IMR-90 (cell line): ENCODE measurements around the gene TTC31. TPM values are rescaled to one million over a fixed set of nuclear protein-coding genes. Genes with fewer than 3 reads are reported as not detected.

Experiments used
- ATAC-seq: fragments of 200-7000 bp; cut with Tn5 transposase; 2 replicates; pipeline ENCODE4 v1.9.1; 2020; ENCODE audit warnings: low read depth, mild to moderate bottlenecking, moderate library complexity
- BruUV-seq: library from RNA; stranded (reverse); fragments of 400-500 nt; replicated peaks from 2 replicates; lab custom pipeline; 2021; lab: Mats Ljungman, UMichigan
- CTCF ChIA-PET: fragments of 300-600 bp; formaldehyde crosslinking; extraction: SDS; loops from one replicate; lab custom pipeline; 2021; ENCODE audit warnings: antibody characterized with exemption; lab: Yijun Ruan, JAX
- POLR2A ChIA-PET: fragments of 300-600 bp; sonication (Branson Sonifier 250); formaldehyde crosslinking; loops from one replicate; lab custom pipeline; 2022; ENCODE audit warnings: antibody characterized with exemption; ENCODE audit not compliant: unreplicated experiment; lab: Charles Lee
- DNase-seq: peaks from one replicate; pipeline ENCODE4 v3.0.0; 2013
- H2AFZ ChIP-seq: replicated peaks from 2 replicates; pipeline ENCODE3; 2013; ENCODE audit warnings: low read length, mild to moderate bottlenecking; ENCODE audit not compliant: poor library complexity
- H2AK5ac ChIP-seq: 2 replicates; pipeline ENCODE4 v1.6.1; 2013; ENCODE audit warnings: low read depth, low read length, inconsistent platforms
- H2AK9ac ChIP-seq: replicated peaks from 2 replicates; pipeline ENCODE3; 2013; ENCODE audit warnings: mild to moderate bottlenecking, low read depth, low read length, moderate library complexity; ENCODE audit not compliant: poor library complexity
- H2BK120ac ChIP-seq: 2 replicates; pipeline ENCODE4 v1.6.1; 2013; ENCODE audit warnings: low read depth, low read length, inconsistent platforms
- H2BK15ac ChIP-seq: 3 replicates; pipeline ENCODE4 v1.6.1; 2013; ENCODE audit warnings: low read depth, low read length, inconsistent platforms
- H2BK20ac ChIP-seq: 2 replicates; pipeline ENCODE4 v1.6.1; 2013; ENCODE audit warnings: low read depth, mild to moderate bottlenecking, inconsistent platforms, low read length, moderate library complexity
- H2BK5ac ChIP-seq: 2 replicates; pipeline ENCODE4 v1.6.1; 2013; ENCODE audit warnings: mild to moderate bottlenecking, low read depth, low read length, inconsistent platforms; ENCODE audit not compliant: poor library complexity, severe bottlenecking
- H3K14ac ChIP-seq: replicated peaks from 2 replicates; pipeline ENCODE4 v1.6.1; 2013; ENCODE audit warnings: low read depth, low read length, inconsistent platforms
- H3K18ac ChIP-seq: 2 replicates; pipeline ENCODE4 v1.6.1; 2013; ENCODE audit warnings: low read depth, low read length, control low read depth
- H3K23ac ChIP-seq: 2 replicates; pipeline ENCODE4 v1.6.1; 2013; ENCODE audit warnings: low read depth, low read length, inconsistent platforms
- H3K27ac ChIP-seq: 2 replicates; pipeline ENCODE4 v1.5.1; 2013; ENCODE audit warnings: mild to moderate bottlenecking, control low read depth, low read length; ENCODE audit not compliant: insufficient read depth
- H3K27me3 ChIP-seq: 2 replicates; pipeline ENCODE4 v1.6.1; 2013; ENCODE audit warnings: low read length; ENCODE audit not compliant: control insufficient read depth, insufficient read depth
- H3K36me3 ChIP-seq: 2 replicates; pipeline ENCODE4 v1.6.1; 2013; ENCODE audit warnings: low read length, mixed read lengths; ENCODE audit not compliant: control insufficient read depth, insufficient read depth
- H3K4ac ChIP-seq: 2 replicates; pipeline ENCODE4 v1.6.1; 2013; ENCODE audit warnings: low read depth, low read length, inconsistent platforms
- H3K4me1 ChIP-seq: 2 replicates; pipeline ENCODE4 v1.6.1; 2013; ENCODE audit warnings: low read length, mixed read lengths; ENCODE audit not compliant: control insufficient read depth, insufficient read depth
- H3K4me2 ChIP-seq: 2 replicates; pipeline ENCODE4 v1.6.1; 2013; ENCODE audit warnings: low read depth, mild to moderate bottlenecking, control low read depth, low read length, moderate library complexity
- H3K4me3 ChIP-seq: 2 replicates; pipeline ENCODE4 v1.5.1; 2013; ENCODE audit warnings: low read depth, mild to moderate bottlenecking, control low read depth, low read length, moderate library complexity; ENCODE audit not compliant: insufficient read depth
- H3K56ac ChIP-seq: 2 replicates; pipeline ENCODE4 v1.6.1; 2013; ENCODE audit warnings: low read length, inconsistent platforms; ENCODE audit not compliant: insufficient read depth; ENCODE audit errors: extremely low read depth
- H3K79me1 ChIP-seq, 2 experiments: 2 replicates each; pipeline ENCODE4 v1.6.1; 2013; ENCODE audit warnings: low read length in 2 of 2, inconsistent platforms in 1 of 2, low read depth in 1 of 2
- H3K9ac ChIP-seq: 2 replicates; pipeline ENCODE4 v1.6.1; 2013; ENCODE audit warnings: low read depth, low read length, control low read depth
- H3K9me1 ChIP-seq: 2 replicates; pipeline ENCODE4 v1.6.1; 2013; ENCODE audit warnings: low read length, inconsistent platforms; ENCODE audit not compliant: insufficient read depth
- H3K9me3 ChIP-seq: 2 replicates; pipeline ENCODE4 v1.6.1; 2013; ENCODE audit warnings: low read length; ENCODE audit not compliant: control insufficient read depth, insufficient read depth
- H4K20me1 ChIP-seq: 2 replicates; pipeline ENCODE4 v1.6.1; 2013; ENCODE audit warnings: low read length, inconsistent platforms; ENCODE audit not compliant: insufficient read depth
- H4K5ac ChIP-seq: 2 replicates; pipeline ENCODE4 v1.6.1; 2013; ENCODE audit warnings: mild to moderate bottlenecking, low read depth, low read length, control low read depth
- H4K8ac ChIP-seq, 2 experiments: 2 replicates each; pipeline ENCODE4 v1.6.1; 2013; ENCODE audit warnings: low read depth in 2 of 2, low read length in 2 of 2, control low read depth in 1 of 2, inconsistent platforms in 1 of 2
- H4K91ac ChIP-seq: 2 replicates; pipeline ENCODE4 v1.6.1; 2013; ENCODE audit warnings: low read depth, low read length, inconsistent platforms; ENCODE audit not compliant: insufficient read depth
- CEBPB ChIP-seq: IDR thresholded peaks from 2 replicates; pipeline ENCODE4 v1.6.1; 2012; ENCODE audit warnings: low read depth, low read length, improper control_type of control experiment
- ELK1 ChIP-seq: fragments of 150-350 bp; IDR thresholded peaks from 2 replicates; pipeline ENCODE4 v1.6.1; 2016; ENCODE audit warnings: low read depth, mild to moderate bottlenecking, low read length, moderate library complexity, borderline replicate concordance
- FOS ChIP-seq: fragments of 150-350 bp; IDR thresholded peaks from 2 replicates; pipeline ENCODE4 v1.6.1; 2016; ENCODE audit warnings: low read depth, low read length
- POLR2A ChIP-seq: IDR thresholded peaks from 2 replicates; pipeline ENCODE4 v1.6.1; 2012; ENCODE audit warnings: mild to moderate bottlenecking, low read depth, low read length
- WGBS, 2 experiments: methylation state at CpG; one replicate each; pipeline versions ENCODE4 v1.1.5 to v1.1.7; 2013; ENCODE audit warnings: missing lambda C conversion rate in 2 of 2; ENCODE audit not compliant: insufficient read length in 1 of 2; ENCODE audit errors: extremely low coverage in 2 of 2; 5-methylcytosine and 5-hydroxymethylcytosine counted together
- dilution Hi-C: fragments of 300-500 bp; cut with HindIII; formaldehyde crosslinking; loops from one replicate; pipeline ENCODE4 v1.14.3; 2018; ENCODE audit warnings: low sequenced_read_pairs; ENCODE audit not compliant: unreplicated experiment
- in situ Hi-C: fragments of 300-500 bp; cut with MboI; formaldehyde crosslinking; loops from 3 replicates; pipeline ENCODE4 v1.14.3; 2019; ENCODE audit warnings: low sequenced_read_pairs, inconsistent platforms, mixed read lengths
- intact Hi-C: fragments of 100-400 bp; cut with micrococcal nuclease; formaldehyde crosslinking; loops from 2 replicates; pipeline ENCODE4 v1.10.0; 2022
- polyA plus RNA-seq, 3 experiments: library from polyadenylated mRNA; depleted of rRNA; stranded (reverse); fragments of >200 nt; gene quantifications; 2 replicates each; pipeline ENCODE4 v1.2.3, GENCODE V29; 2012; ENCODE audit warnings: low replicate concordance in 1 of 3
- total RNA-seq: library from RNA; depleted of rRNA; stranded (reverse); fragments of >200 nt; gene quantifications from 2 replicates; pipeline ENCODE4 v1.2.3, GENCODE V29; 2012
- TF ChIP-seq, protein P1 (sequence below): fragments of 150-350 bp; IDR thresholded peaks from 2 replicates; pipeline ENCODE4 v1.6.1; 2017; ENCODE audit warnings: mild to moderate bottlenecking, antibody characterized with exemption, low read length, low read depth

Gene TTC31
- total and polyA plus RNA-seq, 2 of the 4 experiments (the other 2 are of a cell fraction), result 6.3 to 18.8 TPM

DNA sequence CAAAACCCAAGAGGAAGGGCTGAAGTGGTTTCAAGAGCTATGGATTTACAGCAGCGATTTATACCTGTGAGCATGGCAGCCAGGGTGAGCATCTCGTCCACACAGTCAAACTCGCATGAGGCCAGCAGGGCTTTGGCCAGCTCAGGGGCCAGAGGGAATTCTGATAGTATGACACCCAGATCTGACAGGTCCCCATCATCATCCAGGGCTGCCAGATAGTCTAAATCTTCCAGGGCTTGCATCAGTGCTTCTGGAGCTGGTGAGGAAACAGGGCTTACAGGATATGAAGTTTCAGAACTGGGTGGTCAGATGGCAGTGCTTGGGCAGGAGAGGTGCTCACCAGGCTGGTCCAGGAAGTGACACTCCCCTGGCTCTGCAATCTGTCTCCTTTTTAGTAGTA lies 39.6 kb downstream of the TTC31 start:
- H2AFZ ChIP-seq, result no peak overlapping the region
- no peak overlapping the region for H3K14ac ChIP-seq
- H3K9me3 ChIP-seq, result peaks cover 2% of the 10 kb centered on the region; the same call in 1 of the 2 replicates
- ATAC-seq (no peak), DNase-seq (no peak)
- H3K79me1 ChIP-seq, result peaks cover 6 to 15% of the 10 kb centered on the region in 2 experiments; a peak in 2 of 4 replicates
- no TSS peak for BruUV-seq
- no peak overlapping the region for H2AK9ac ChIP-seq
- TF ChIP-seq ELK1, result no peak
- no peak for TF ChIP-seq POLR2A
- TF ChIP-seq, protein P1, sequence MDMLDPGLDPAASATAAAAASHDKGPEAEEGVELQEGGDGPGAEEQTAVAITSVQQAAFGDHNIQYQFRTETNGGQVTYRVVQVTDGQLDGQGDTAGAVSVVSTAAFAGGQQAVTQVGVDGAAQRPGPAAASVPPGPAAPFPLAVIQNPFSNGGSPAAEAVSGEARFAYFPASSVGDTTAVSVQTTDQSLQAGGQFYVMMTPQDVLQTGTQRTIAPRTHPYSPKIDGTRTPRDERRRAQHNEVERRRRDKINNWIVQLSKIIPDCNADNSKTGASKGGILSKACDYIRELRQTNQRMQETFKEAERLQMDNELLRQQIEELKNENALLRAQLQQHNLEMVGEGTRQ, result no peak
- no peak for TF ChIP-seq FOS
- TF ChIP-seq CEBPB, result no peak
- no peak overlapping the region for H2BK15ac ChIP-seq
- WGBS, 2 experiments, result 100% methylated on average over 1 of the region's 3 CpGs; no CpG with 5 or more reads in 1 of the 2 experiments
- no peaks in the 10 kb centered on the region for H3K4me1 ChIP-seq
- no peak overlapping the region for H2AK5ac ChIP-seq
- peaks cover 48% of the 10 kb centered on the region for H3K27me3 ChIP-seq
- in situ Hi-C loops (no loop called here), intact Hi-C loops (no loop called here), dilution Hi-C loops (no loop called here)
- no peak overlapping the region for H3K56ac ChIP-seq
- H3K4ac ChIP-seq, result no peak overlapping the region
- no peak overlapping the region for H3K4me2 ChIP-seq
- H3K9ac ChIP-seq, result no peak overlapping the region
- no peak overlapping the region for H4K8ac ChIP-seq
- no peak overlapping the region for H3K23ac ChIP-seq
- H2BK5ac ChIP-seq, result no peak overlapping the region
- H2BK20ac ChIP-seq, result no peak overlapping the region
- H4K20me1 ChIP-seq, result 0 out of 2 replicates have a peak, but pooled peaks cover 3% of the 10 kb centered on the region
- H2BK120ac ChIP-seq, result no peak overlapping the region
- CTCF ChIA-PET, result no interaction called here
- peaks cover 20% of the 10 kb centered on the region for H3K36me3 ChIP-seq
- no peak overlapping the region for H3K4me3 ChIP-seq
- peaks cover 2% of the 10 kb centered on the region for H3K9me1 ChIP-seq
- POLR2A ChIA-PET, result no interaction called here
- no peak overlapping the region for H4K5ac ChIP-seq
- no peak overlapping the region for H3K18ac ChIP-seq
- H4K91ac ChIP-seq, result no peak overlapping the region
- H3K27ac ChIP-seq, result no peak overlapping the region
